Neutrophil (primary cell): ENCODE data around the gene LNPEP.
"Not testable (repeated sequence)": the region's sequence is repeated elsewhere in the genome, so short reads cannot be mapped to it uniquely, and the experiment has no call there.

Experiments used
- H3K27ac ChIP-seq: fragments of 200-600 bp; sonication (generic); 2 replicates; pipeline ENCODE4 v1.5.1; 2016; ENCODE audit warnings: mild to moderate bottlenecking, moderate library complexity
- H3K27me3 ChIP-seq: fragments of 200-600 bp; sonication (generic); 2 replicates; pipeline ENCODE4 v1.6.0; 2016; ENCODE audit warnings: mild to moderate bottlenecking
- H3K36me3 ChIP-seq: fragments of 200-600 bp; sonication (generic); 2 replicates; pipeline ENCODE4 v1.5.1; 2017
- H3K4me1 ChIP-seq, 2 experiments: fragments of 200-600 bp in 1 of 2; sonication (generic) in 1 of 2; 1 replicate in 1 of 2; 2 replicates in 1 of 2; pipeline versions ENCODE4 v1.5.1 to v1.6.1; 2013 to 2016; ENCODE audit warnings: low read depth in 1 of 2, low read length in 1 of 2, mild to moderate bottlenecking in 1 of 2, moderate library complexity in 1 of 2; ENCODE audit not compliant: control insufficient read depth in 1 of 2, insufficient read depth in 1 of 2
- H3K4me3 ChIP-seq, 2 experiments: fragments of 200-600 bp in 1 of 2; sonication (generic) in 1 of 2; 1 replicate in 1 of 2; 2 replicates in 1 of 2; pipeline ENCODE4 v1.5.1; 2013 to 2016; ENCODE audit warnings: low read depth in 1 of 2, low read length in 1 of 2, mild to moderate bottlenecking in 1 of 2, moderate library complexity in 1 of 2
- H3K9me3 ChIP-seq: fragments of 200-600 bp; sonication (generic); 2 replicates; pipeline ENCODE4 v1.5.1; 2016
- TF ChIP-seq, protein P1 (sequence below): fragments of 200-600 bp; sonication (generic); IDR thresholded peaks from 2 replicates; pipeline ENCODE4 v1.5.1; 2016; ENCODE audit warnings: antibody characterized with exemption

The LNPEP gene

DNA sequence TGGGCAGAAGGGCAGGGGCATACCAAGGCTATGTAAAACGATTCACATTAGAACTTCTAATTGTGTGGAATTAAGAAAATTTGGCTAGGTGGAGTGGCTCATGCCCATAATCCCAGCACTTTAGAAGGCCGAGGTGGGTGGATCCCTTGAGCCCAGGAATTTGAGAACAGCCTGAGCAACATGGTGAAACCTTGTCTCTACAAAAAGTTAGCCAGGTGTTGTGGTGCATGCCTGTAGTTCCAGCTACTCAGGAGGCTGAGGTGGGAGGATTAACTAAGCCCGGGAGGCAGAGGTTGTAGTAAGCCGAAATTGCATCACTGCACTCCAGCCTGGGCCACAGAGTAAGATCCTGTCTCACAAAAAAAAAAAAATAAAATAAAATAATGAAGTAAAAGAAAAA, 141.4 kb downstream of the LNPEP start:
- H3K4me1 ChIP-seq, result peaks cover 64 to 74% of the 10 kb centered on the region in 2 experiments
- no peak overlapping the region for H3K4me3 ChIP-seq
- H3K36me3 ChIP-seq, result no peaks in the 10 kb centered on the region
- TF ChIP-seq, protein P1, sequence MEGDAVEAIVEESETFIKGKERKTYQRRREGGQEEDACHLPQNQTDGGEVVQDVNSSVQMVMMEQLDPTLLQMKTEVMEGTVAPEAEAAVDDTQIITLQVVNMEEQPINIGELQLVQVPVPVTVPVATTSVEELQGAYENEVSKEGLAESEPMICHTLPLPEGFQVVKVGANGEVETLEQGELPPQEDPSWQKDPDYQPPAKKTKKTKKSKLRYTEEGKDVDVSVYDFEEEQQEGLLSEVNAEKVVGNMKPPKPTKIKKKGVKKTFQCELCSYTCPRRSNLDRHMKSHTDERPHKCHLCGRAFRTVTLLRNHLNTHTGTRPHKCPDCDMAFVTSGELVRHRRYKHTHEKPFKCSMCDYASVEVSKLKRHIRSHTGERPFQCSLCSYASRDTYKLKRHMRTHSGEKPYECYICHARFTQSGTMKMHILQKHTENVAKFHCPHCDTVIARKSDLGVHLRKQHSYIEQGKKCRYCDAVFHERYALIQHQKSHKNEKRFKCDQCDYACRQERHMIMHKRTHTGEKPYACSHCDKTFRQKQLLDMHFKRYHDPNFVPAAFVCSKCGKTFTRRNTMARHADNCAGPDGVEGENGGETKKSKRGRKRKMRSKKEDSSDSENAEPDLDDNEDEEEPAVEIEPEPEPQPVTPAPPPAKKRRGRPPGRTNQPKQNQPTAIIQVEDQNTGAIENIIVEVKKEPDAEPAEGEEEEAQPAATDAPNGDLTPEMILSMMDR, result no peak
- no peaks in the 10 kb centered on the region for H3K27me3 ChIP-seq
- no peak overlapping the region for H3K27ac ChIP-seq
- no peaks in the 10 kb centered on the region for H3K9me3 ChIP-seq

DNA sequence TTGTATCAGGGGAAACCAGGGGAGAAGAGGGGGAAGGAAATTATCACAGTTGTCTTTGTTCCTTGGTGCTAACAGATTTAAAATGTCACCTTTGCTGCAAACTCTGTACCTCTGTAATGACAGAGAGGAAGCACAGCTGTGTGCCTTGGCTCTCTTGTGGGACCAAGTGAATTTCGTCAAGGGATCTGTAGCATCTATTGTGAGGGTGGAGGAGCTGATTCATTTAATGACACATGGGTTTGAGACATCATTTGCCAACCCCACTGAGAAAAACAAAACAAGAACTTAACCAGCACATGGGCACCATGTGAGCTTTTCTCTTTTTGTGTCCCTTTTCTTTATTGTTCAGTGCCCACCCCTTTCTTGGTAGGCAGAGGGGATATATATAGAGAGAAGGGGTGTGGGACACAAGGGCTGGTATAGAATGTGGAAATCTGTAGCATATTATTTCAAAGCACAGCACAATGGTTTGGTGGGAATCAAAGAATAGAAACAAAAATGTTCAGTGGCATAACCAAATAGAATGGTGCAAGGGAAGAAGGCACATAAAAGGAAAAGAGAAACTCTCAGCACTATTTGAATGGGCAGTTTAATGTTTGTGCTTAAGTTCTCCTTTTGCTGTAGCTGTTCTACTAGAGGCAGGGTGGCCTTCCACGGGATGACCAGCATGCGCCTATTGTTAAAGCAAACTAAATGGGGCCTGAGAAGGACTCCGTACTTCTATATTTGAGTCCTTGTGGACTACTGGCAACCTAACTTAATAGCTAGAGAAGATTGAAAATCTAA, 143.3 kb downstream of the LNPEP start:
- H3K4me1 ChIP-seq, result peaks cover 76 to 81% of the 10 kb centered on the region in 2 experiments
- no peaks in the 10 kb centered on the region for H3K36me3 ChIP-seq
- no peaks in the 10 kb centered on the region for H3K27me3 ChIP-seq
- no peak overlapping the region for H3K4me3 ChIP-seq
- H3K9me3 ChIP-seq, result no peaks in the 10 kb centered on the region
- H3K27ac ChIP-seq, result peak overlapping the region; percentile 56
- TF ChIP-seq, protein P1, result no peak

DNA sequence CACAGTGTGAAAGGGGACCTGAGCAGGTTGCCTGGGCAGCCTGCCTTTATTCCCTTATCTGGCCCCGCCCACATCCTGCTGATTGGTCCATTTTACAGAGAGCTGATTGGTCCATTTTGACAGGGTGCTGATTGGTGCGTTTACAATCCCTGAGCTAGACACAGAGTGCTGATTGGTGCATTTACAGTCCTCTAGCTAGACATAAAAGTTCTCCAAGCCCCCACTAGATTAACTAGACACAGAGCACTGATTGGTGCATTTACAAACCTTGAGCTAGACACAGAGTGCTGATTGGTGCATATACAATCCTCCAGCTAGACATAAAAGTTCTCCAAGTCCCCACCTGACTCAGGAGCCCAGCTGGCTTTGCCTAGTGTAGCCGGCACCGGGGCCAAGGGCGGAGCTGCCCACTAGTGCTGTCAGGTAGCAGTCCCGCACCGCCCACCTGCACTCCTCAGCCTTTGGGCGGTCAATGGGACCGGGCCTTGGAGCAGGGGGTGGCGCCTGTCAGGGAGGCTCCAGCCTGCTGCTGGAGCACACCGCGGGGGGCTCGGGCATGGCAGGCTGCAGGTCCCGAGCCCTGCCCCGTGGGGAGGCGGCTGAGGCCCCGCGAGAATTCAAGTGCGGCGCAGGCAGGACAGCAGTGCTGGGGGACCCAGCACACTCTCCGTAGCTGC, 149.0 kb downstream of the LNPEP start:
- Histone ChIP-seq H3K27ac (peak overlapping the region; percentile 83), H3K4me3 (peak overlapping the region in 1 of 2 experiments; percentile 13), H3K4me1 (peaks cover 92 to 94% of the 10 kb centered on the region in 2 experiments)
- H3K36me3 ChIP-seq, H3K9me3 ChIP-seq, H3K27me3 ChIP-seq: not testable (repeated sequence)

DNA sequence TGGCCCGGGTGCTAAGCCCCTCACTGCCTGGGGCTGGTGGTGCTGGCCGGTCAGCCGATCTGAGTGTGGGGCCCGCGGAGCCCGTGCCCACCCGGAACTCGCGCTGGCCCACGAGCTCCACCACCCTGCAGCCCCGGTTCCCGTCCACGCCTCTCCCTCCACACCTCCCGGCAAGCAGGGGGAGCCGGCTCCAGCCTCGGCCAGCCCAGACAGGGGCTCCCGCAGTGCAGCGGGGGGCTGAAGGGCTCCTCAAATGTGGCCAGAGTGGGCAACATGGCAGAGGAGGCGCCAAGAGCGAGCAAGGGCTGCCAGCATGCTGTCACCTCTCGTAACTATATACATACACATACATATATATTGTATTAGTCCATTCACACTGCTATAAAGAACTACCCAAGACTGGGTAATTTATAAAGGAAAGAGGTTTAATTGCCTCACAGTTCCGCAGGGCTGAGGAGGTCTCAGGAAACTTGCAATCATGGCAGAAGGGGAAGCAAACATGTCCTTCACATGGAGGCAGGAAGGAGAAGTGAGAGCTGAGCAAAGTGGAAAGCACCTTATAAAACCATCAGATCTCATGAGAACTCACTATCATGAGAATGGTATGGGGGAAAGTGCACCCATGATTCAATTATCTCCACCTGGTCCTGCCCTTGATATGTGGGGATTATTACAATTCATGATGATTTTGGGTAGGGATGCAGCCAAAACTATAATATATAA, 149.7 kb downstream of the LNPEP start:
- H3K27ac ChIP-seq, result peak overlapping the region; percentile 83
- peaks cover 92% of the 10 kb centered on the region in 2 experiments for H3K4me1 ChIP-seq
- TF ChIP-seq, protein P1, result no peak
- H3K27me3 ChIP-seq, result no peaks in the 10 kb centered on the region
- H3K4me3 ChIP-seq, result peak overlapping the region in 1 of 2 experiments; percentile 13
- H3K9me3 ChIP-seq, result no peaks in the 10 kb centered on the region
- no peaks in the 10 kb centered on the region for H3K36me3 ChIP-seq
